ENCODE data around the gene ANO4. TPM values are rescaled to one million over a fixed set of nuclear protein-coding genes. Genes with fewer than 3 reads are reported as not detected.

The ANO4 gene
- total RNA-seq = 0.35 TPM

- DNase-seq (ENCODE audit: low spot score) (no peak), ATAC-seq (no peak)
Measured at GRCh38 chr12:100794441-100795173, at the start of gene ANO4. TSS of gene ANO4 (plus strand) at chr12:100794776. CDS start at chr12:100901786, 107,010 bp downstream.

GRCh38 chr12:100745378-100746071 lies 49.1 kb upstream of the ANO4 start:
- DNase-seq (ENCODE audit: low spot score) (no peak), ATAC-seq (no peak)

GRCh38 chr12:100752841-100753240 lies 41.7 kb upstream of the ANO4 start:
- no peak for ATAC-seq
- DNase-seq (ENCODE audit: low spot score) = no peak

- ATAC-seq (no peak), DNase-seq (ENCODE audit: low spot score) (no peak)
Measured at GRCh38 chr12:100753837-100754236, 40.7 kb upstream of the ANO4 start.

GRCh38 chr12:100755186-100755585 lies 39.4 kb upstream of the ANO4 start:
- DNase-seq (ENCODE audit: low spot score) (no peak), ATAC-seq (no peak)

- ATAC-seq (no peak), DNase-seq (ENCODE audit: low spot score) (no peak)
Measured at GRCh38 chr12:100758083-100758482, 36.5 kb upstream of the ANO4 start.

- DNase-seq (ENCODE audit: low spot score) (no peak), ATAC-seq (no peak)
Measured at GRCh38 chr12:100767371-100767770, 27.2 kb upstream of the ANO4 start.

GRCh38 chr12:100767950-100768349 lies 26.6 kb upstream of the ANO4 start:
- DNase-seq (ENCODE audit: low spot score) (no peak), ATAC-seq (no peak)

GRCh38 chr12:100778967-100779590 lies 15.5 kb upstream of the ANO4 start:
- no peak for DNase-seq (ENCODE audit: low spot score)
- ATAC-seq = no peak

GRCh38 chr12:100789146-100789545 lies 5.4 kb upstream of the ANO4 start:
- ATAC-seq (no peak), DNase-seq (ENCODE audit: low spot score) (no peak)

GRCh38 chr12:100789975-100790374 lies 4.6 kb upstream of the ANO4 start:
- DNase-seq (ENCODE audit: low spot score) (no peak), ATAC-seq (no peak)

- ATAC-seq (no peak), DNase-seq (ENCODE audit: low spot score) (no peak)
Measured at GRCh38 chr12:100790552-100790951, 4.0 kb upstream of the ANO4 start.

GRCh38 chr12:100793182-100793581 lies 1.4 kb upstream of the ANO4 start:
- no peak for DNase-seq (ENCODE audit: low spot score)
- no peak for ATAC-seq

GRCh38 chr12:100795174-100795799 lies 711 bp downstream of the ANO4 start:
- ATAC-seq (no peak), DNase-seq (ENCODE audit: low spot score) (no peak)

- ATAC-seq (no peak), DNase-seq (ENCODE audit: low spot score) (no peak)
Measured at GRCh38 chr12:100795800-100796179, 1.2 kb downstream of the ANO4 start.

- no peak for ATAC-seq
- DNase-seq (ENCODE audit: low spot score) = no peak
Measured at GRCh38 chr12:100796621-100797020, 2.0 kb downstream of the ANO4 start.

- ATAC-seq = no peak
- DNase-seq (ENCODE audit: low spot score) = no peak
Measured at GRCh38 chr12:100797246-100797645, 2.7 kb downstream of the ANO4 start.

GRCh38 chr12:100797786-100798185 lies 3.2 kb downstream of the ANO4 start:
- ATAC-seq (no peak), DNase-seq (ENCODE audit: low spot score) (no peak)

- ATAC-seq (no peak), DNase-seq (ENCODE audit: low spot score) (no peak)
Measured at GRCh38 chr12:100798286-100799160, 3.9 kb downstream of the ANO4 start.

GRCh38 chr12:100799770-100800169 lies 5.2 kb downstream of the ANO4 start:
- ATAC-seq = no peak
- no peak for DNase-seq (ENCODE audit: low spot score)

GRCh38 chr12:100800723-100801122 lies 6.1 kb downstream of the ANO4 start:
- no peak for ATAC-seq
- DNase-seq (ENCODE audit: low spot score) = no peak

Data from left lobe of liver (tissue), 2 donors.